K562 (cell line): Measurements from ENCODE around the gene NBR1. TPM values are rescaled to one million over a fixed set of nuclear protein-coding genes. Genes with fewer than 3 reads are reported as not detected.

ENCODE experiments used
- ATAC-seq: fragments of 200-7000 bp; cut with Tn5 transposase; 3 replicates; pipeline ENCODE4 v1.9.1; 2020; ENCODE audit warnings: moderate library complexity
- BruUV-seq: library from RNA; stranded (reverse); fragments of 400-500 nt; replicated peaks from 2 replicates; lab custom pipeline; 2021; lab: Mats Ljungman, UMichigan
- CTCF ChIA-PET: fragments of 300-600 bp; formaldehyde crosslinking; extraction: SDS; loops from one replicate; lab custom pipeline; 2021; ENCODE audit warnings: low intra/inter-chr PET ratio; lab: Yijun Ruan, JAX
- POLR2A ChIA-PET: fragments of 300-600, 350-650 bp; sonication (Branson Sonifier 250); formaldehyde crosslinking; extraction: SDS; loops from one replicate; lab custom pipeline; 2021; ENCODE audit warnings: antibody characterized with exemption, inconsistent platforms; lab: Yijun Ruan, JAX
- DNase-seq, 4 experiments: peaks; one replicate each; pipeline versions ENCODE4 v3.0.0 to v3.0.0-alpha.2; 2011 to 2018; ENCODE audit warnings: low spot score in 3 of 4, mixed read lengths in 3 of 4; ENCODE audit errors: extremely low read depth in 1 of 4
- FAIRE-seq: peaks from 2 replicates; lab custom pipeline; 2011; peaks lifted over from hg19 to GRCh38; lab: Jason Lieb, UNC
- H2AFZ ChIP-seq: 2 replicates; pipeline ENCODE4 v1.6.0; 2011; ENCODE audit warnings: low read depth, low read length, control low read depth, inconsistent platforms
- H3K27ac ChIP-seq: fragments of 200-600 bp; 3 replicates; pipeline ENCODE4 v1.8.0; 2011; ENCODE audit warnings: low read depth, mild to moderate bottlenecking, control low read depth, inconsistent platforms, low read length, moderate library complexity, mixed read lengths; ENCODE audit errors: extremely low read depth
- H3K27me3 ChIP-seq, 2 experiments: fragments of 300-600 bp in 1 of 2; 2 replicates in 1 of 2; 3 replicates in 1 of 2; pipeline versions ENCODE4 v1.6.0 to v1.8.0; 2011; ENCODE audit warnings: inconsistent platforms in 2 of 2, low read length in 2 of 2, mild to moderate bottlenecking in 1 of 2, mixed read lengths in 1 of 2, moderate library complexity in 1 of 2; ENCODE audit not compliant: control insufficient read depth in 2 of 2, insufficient read depth in 2 of 2
- H3K36me3 ChIP-seq: fragments of 300-600 bp; 3 replicates; pipeline ENCODE4 v1.8.0; 2011; ENCODE audit warnings: mild to moderate bottlenecking, low read length, inconsistent platforms; ENCODE audit not compliant: control insufficient read depth, insufficient read depth
- H3K4me1 ChIP-seq, 2 experiments: fragments of 200-600 bp in 1 of 2; replicated peaks in 1 of 2; 2 replicates in 1 of 2; 3 replicates in 1 of 2; pipeline versions ENCODE4 v1.5.1 to v1.8.0; 2011; ENCODE audit warnings: inconsistent platforms in 2 of 2, low read length in 2 of 2, mild to moderate bottlenecking in 1 of 2, mixed read lengths in 1 of 2, moderate library complexity in 1 of 2; ENCODE audit not compliant: control insufficient read depth in 2 of 2, insufficient read depth in 2 of 2
- H3K4me2 ChIP-seq: 2 replicates; pipeline ENCODE4 v1.6.1; 2011; ENCODE audit warnings: low read length, control low read depth, inconsistent platforms, mixed read lengths; ENCODE audit not compliant: insufficient read depth
- H3K4me3 ChIP-seq: fragments of 200-600 bp; sonication (generic), shearing (Covaris generic); 2 replicates; pipeline ENCODE4 v1.5.1; 2016; ENCODE audit warnings: control low read depth, inconsistent platforms
- H3K79me2 ChIP-seq: fragments of 200-600 bp; 3 replicates; pipeline ENCODE4 v1.8.0; 2011; ENCODE audit warnings: low read length, inconsistent platforms; ENCODE audit not compliant: control insufficient read depth, insufficient read depth
- H3K9ac ChIP-seq, 2 experiments: 2 replicates each; pipeline versions ENCODE4 v1.6.0 to v1.6.1; 2011; ENCODE audit warnings: low read depth in 2 of 2, low read length in 2 of 2, control low read depth in 1 of 2, inconsistent platforms in 1 of 2, mild to moderate bottlenecking in 1 of 2, mixed read lengths in 1 of 2; ENCODE audit not compliant: insufficient read depth in 1 of 2
- H3K9me1 ChIP-seq: one replicate; pipeline ENCODE4 v1.6.0; 2011; ENCODE audit warnings: inconsistent platforms, mild to moderate bottlenecking, low read length, moderate library complexity; ENCODE audit not compliant: control insufficient read depth, insufficient read depth
- H3K9me3 ChIP-seq: replicated peaks from 2 replicates; pipeline ENCODE4 v1.5.1; 2011; ENCODE audit warnings: low read depth, low read length, inconsistent platforms; ENCODE audit not compliant: control insufficient read depth, insufficient read depth
- H4K20me1 ChIP-seq: replicated peaks from 2 replicates; pipeline ENCODE4 v1.6.1; 2011; ENCODE audit warnings: low read length, inconsistent platforms, mixed read lengths; ENCODE audit not compliant: control insufficient read depth, insufficient read depth
- BMI1 ChIP-seq: fragments of 150-350 bp; IDR thresholded peaks from 2 replicates; pipeline ENCODE4 v1.6.1; 2014; ENCODE audit warnings: low read length
- E2F8 ChIP-seq: fragments of 450-650 bp; IDR thresholded peaks from 2 replicates; pipeline ENCODE4 v1.7.1; 2018; ENCODE audit warnings: mild to moderate bottlenecking, low read depth; ENCODE audit not compliant: partially characterized antibody
- POLR2H ChIP-seq: IDR thresholded peaks from 2 replicates; pipeline ENCODE4 v1.6.1; 2016; ENCODE audit warnings: missing genetic modification characterization, low read depth, mild to moderate bottlenecking, control low read depth, missing compliant biosample characterization, moderate library complexity
- ZNF3 ChIP-seq: fragments of 250-450 bp; sonication (Bioruptor Pico); IDR thresholded peaks from 2 replicates; pipeline ENCODE4 v1.5.0; 2021; ENCODE audit warnings: mild to moderate bottlenecking, moderate library complexity
- ZNF436 ChIP-seq: fragments of 250-450, 450-650 bp; sonication (Bioruptor Pico); formaldehyde crosslinking; IDR thresholded peaks from 2 replicates; pipeline ENCODE4 v1.7.0; 2020; ENCODE audit warnings: mild to moderate bottlenecking
- WGBS: fragments of 100-300 bp; shearing (Covaris generic); methylation state at CpG from one replicate; pipeline ENCODE4 v1.1.6; 2016; ENCODE audit warnings: low coverage, mixed read lengths; ENCODE audit not compliant: insufficient coverage; ENCODE audit errors: missing lambda C conversion rate; 5-methylcytosine and 5-hydroxymethylcytosine counted together
- in situ Hi-C: fragments of 300-500 bp; cut with MboI; formaldehyde crosslinking; loops from 4 replicates; pipeline ENCODE4 v1.15.0; 2018; ENCODE audit warnings: inconsistent platforms, mixed read lengths
- intact Hi-C: fragments of 100-400 bp; cut with micrococcal nuclease; formaldehyde crosslinking; loops from 2 replicates; pipeline ENCODE4 v1.14.2; 2022
- polyA plus RNA-seq, 8 experiments: library from polyadenylated mRNA; depleted of rRNA in 4 of 8; stranded (reverse) in 5 of 8; unstranded in 3 of 8; fragments of >200 nt; fragmentation: Nextera tagmentation in 2 of 8; fragmentation: Illumina TruSeq in 1 of 8; extraction: Ambion mirVana in 2 of 8; extraction: Trizol in 1 of 8; gene quantifications; 2 replicates each; pipeline versions ENCODE4 v1.2.1 to v1.2.3, GENCODE V29; 2011 to 2014; ENCODE audit warnings: inconsistent platforms in 1 of 8, missing spikeins in 1 of 8
- total RNA-seq, 7 experiments: library from RNA; depleted of rRNA in 6 of 7; stranded (reverse); fragments of >200 nt in 6 of 7; fragmentation: Illumina TruSeq in 2 of 7; extraction: Trizol in 2 of 7; gene quantifications; 2 replicates each; pipeline versions ENCODE4 v1.2.1 to v1.2.3, GENCODE V29; 2011 to 2021; ENCODE audit warnings: low replicate concordance in 1 of 7

Gene NBR1
- total and polyA plus RNA-seq, 9 of the 15 experiments (the other 6 are each of a cell fraction or from before 2014, with no cell fraction given): 4.2 to 70.1 (median 39.9) TPM

DNA sequence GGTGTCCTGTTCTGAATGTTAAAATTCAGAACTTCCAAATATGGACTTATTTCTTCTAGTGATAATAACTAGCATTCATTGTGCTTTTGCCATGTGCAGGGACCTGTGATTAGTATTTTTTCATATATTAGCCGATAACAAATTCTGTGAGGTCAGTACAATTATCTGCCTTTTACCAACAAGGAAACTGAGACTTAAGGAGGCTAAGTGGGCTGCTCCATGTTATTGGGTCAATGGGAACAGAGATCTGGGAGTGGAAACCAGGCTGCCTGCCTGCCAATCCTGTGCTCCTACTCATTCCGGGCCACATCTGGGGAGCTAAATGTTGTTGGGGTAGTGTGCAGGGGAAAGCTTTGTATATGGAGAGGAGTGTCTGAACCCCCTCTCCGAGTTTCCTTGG, 44.3 kb downstream of the NBR1 start:
- WGBS: 56% methylated on average over 3 of the region's 3 CpGs
- DNase-seq (no peak), ATAC-seq (no peak), FAIRE-seq (no peak)
- no peak overlapping the region for H3K4me3 ChIP-seq
- H2AFZ ChIP-seq: no peak overlapping the region
- H3K4me1 ChIP-seq: peaks cover 3 to 9% of the 10 kb centered on the region in 2 experiments; a peak in 2 of 5 replicates
- H3K36me3 ChIP-seq: peaks cover 5% of the 10 kb centered on the region; the same call in 1 of the 3 replicates
- H3K27me3 ChIP-seq: no peaks in the 10 kb centered on the region
- no peaks in the 10 kb centered on the region for H3K9me1 ChIP-seq
- POLR2A ChIA-PET: interaction anchor here (0.6 to 7.6 kb wide), 5 partner anchors 11 to 204 kb away, joined by 3 to 89 read pairs (median 7); no protein-coding TSS in a partner anchor
- in situ Hi-C loops (no loop called here), intact Hi-C loops (no loop called here)
- H3K9ac ChIP-seq: peak overlapping the region in 1 of 2 experiments; percentile 0; a peak in 1 of 4 replicates
- no peaks in the 10 kb centered on the region for H4K20me1 ChIP-seq
- CTCF ChIA-PET: no interaction called here
- H3K79me2 ChIP-seq: no peaks in the 10 kb centered on the region
- no TSS peak for BruUV-seq
- TF ChIP-seq ZNF436 (CRISPR knock-in tag): no peak
- no peak for TF ChIP-seq BMI1
- TF ChIP-seq ZNF3 (CRISPR knock-in tag): no peak
- no peak for TF ChIP-seq E2F8
- no peak for TF ChIP-seq POLR2H
- no peak overlapping the region for H3K27ac ChIP-seq
- no peak overlapping the region for H3K4me2 ChIP-seq
- H3K9me3 ChIP-seq: no peaks in the 10 kb centered on the region
